Measurements from ENCODE around the gene PRAMEF20. TPM values are rescaled to one million over a fixed set of nuclear protein-coding genes. Genes with fewer than 3 reads are reported as not detected.

The PRAMEF20 gene
- total and polyA plus RNA-seq, 4 donors, result not detected

- H3K9me3 ChIP-seq (ENCODE audit: control insufficient read depth, insufficient read depth, low read length), result no peaks in the 10 kb centered on the region
- WGBS (ENCODE audit: insufficient coverage), result 80% methylated on average over 2 of the region's 6 CpGs
- no peaks in the 10 kb centered on the region for H3K4me1 ChIP-seq (ENCODE audit: control insufficient read depth, insufficient read depth, low read length)
- no peaks in the 10 kb centered on the region for H3K27me3 ChIP-seq (ENCODE audit: control insufficient read depth, insufficient read depth, low read length)
- no peak overlapping the region for H3K27ac ChIP-seq (ENCODE audit: low read depth, low read length)
- no peaks in the 10 kb centered on the region for H3K36me3 ChIP-seq (ENCODE audit: control insufficient read depth, insufficient read depth, low read length)
- no peak overlapping the region for H3K4me3 ChIP-seq (ENCODE audit: low read depth, low read length)
- DNase-seq (ENCODE audit: low read depth in 4 of 6, low spot score in 6 of 6), result peak in 2 of 6 donors; percentile 21 to 49
Observed at GRCh38 chr1:13451399-13451965, 41.2 kb downstream of the PRAMEF20 start.

DNA sequence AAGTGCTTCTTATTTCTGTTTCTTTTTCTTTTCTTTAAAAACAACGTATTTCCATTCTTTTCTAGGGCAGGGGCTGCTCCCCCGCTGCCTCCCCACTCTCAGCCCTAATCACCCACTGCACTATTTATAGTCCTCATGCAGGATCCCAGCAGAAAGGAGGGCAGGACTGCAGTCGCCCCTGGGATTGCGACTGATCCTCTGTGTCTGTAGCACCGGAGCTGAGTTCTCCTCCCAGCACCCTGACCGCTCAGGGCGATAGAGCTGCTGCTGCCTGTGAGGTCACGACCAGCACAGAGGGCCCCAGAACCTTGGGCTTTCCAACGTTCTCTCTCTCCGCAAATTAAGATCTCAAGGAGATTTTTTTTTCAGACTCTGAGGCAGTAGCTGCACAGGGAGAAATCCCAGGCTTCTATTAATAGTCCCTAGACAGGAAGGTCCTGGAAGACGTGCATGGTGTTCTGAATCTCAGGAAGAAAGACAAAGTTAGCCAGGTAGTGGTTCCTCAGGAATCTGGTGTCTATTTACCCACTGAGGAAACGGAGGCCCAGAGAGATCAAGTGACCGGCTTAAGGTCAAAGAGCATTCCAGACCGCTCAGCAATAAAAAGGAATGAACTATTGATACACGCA, 46.8 kb downstream of the PRAMEF20 start:
- Histone ChIP-seq H3K9me3 (ENCODE audit: control insufficient read depth, insufficient read depth, low read length) (no peaks in the 10 kb centered on the region), H3K36me3 (ENCODE audit: control insufficient read depth, insufficient read depth, low read length) (no peaks in the 10 kb centered on the region), H3K4me3 (ENCODE audit: low read depth, low read length) (no peak overlapping the region), H3K4me1 (ENCODE audit: control insufficient read depth, insufficient read depth, low read length) (no peaks in the 10 kb centered on the region), H3K27ac (ENCODE audit: low read depth, low read length) (no peak overlapping the region), H3K27me3 (ENCODE audit: control insufficient read depth, insufficient read depth, low read length) (no peaks in the 10 kb centered on the region)
- 71% methylated on average over 13 of the region's 15 CpGs for whole genome bisulfite sequencing (ENCODE audit: insufficient coverage)
- DNase-seq (ENCODE audit: low read depth in 4 of 6, low spot score in 6 of 6), result no peak

- DNase-seq (ENCODE audit: low read depth in 4 of 6, low spot score in 6 of 6), result no peak
- no peak overlapping the region for H3K4me3 ChIP-seq (ENCODE audit: low read depth, low read length)
- H3K9me3 ChIP-seq (ENCODE audit: control insufficient read depth, insufficient read depth, low read length), result no peaks in the 10 kb centered on the region
- H3K27ac ChIP-seq (ENCODE audit: low read depth, low read length), result no peak overlapping the region
- H3K27me3 ChIP-seq (ENCODE audit: control insufficient read depth, insufficient read depth, low read length), result no peaks in the 10 kb centered on the region
- 100% methylated on average over 1 of the region's 2 CpGs for WGBS (ENCODE audit: insufficient coverage)
- peaks cover 4% of the 10 kb centered on the region for H3K4me1 ChIP-seq (ENCODE audit: control insufficient read depth, insufficient read depth, low read length)
- H3K36me3 ChIP-seq (ENCODE audit: control insufficient read depth, insufficient read depth, low read length), result no peaks in the 10 kb centered on the region
Observed at GRCh38 chr1:13461977-13462376, 51.7 kb downstream of the PRAMEF20 start.

- 75% methylated on average over 5 of the region's 7 CpGs for WGBS (ENCODE audit: insufficient coverage)
- no peak overlapping the region for H3K4me3 ChIP-seq (ENCODE audit: low read depth, low read length)
- DNase-seq (ENCODE audit: low read depth in 4 of 6, low spot score in 6 of 6), result no peak
- no peaks in the 10 kb centered on the region for H3K9me3 ChIP-seq (ENCODE audit: control insufficient read depth, insufficient read depth, low read length)
- peaks cover 4% of the 10 kb centered on the region for H3K4me1 ChIP-seq (ENCODE audit: control insufficient read depth, insufficient read depth, low read length)
- no peak overlapping the region for H3K27ac ChIP-seq (ENCODE audit: low read depth, low read length)
- H3K36me3 ChIP-seq (ENCODE audit: control insufficient read depth, insufficient read depth, low read length), result no peaks in the 10 kb centered on the region
- no peaks in the 10 kb centered on the region for H3K27me3 ChIP-seq (ENCODE audit: control insufficient read depth, insufficient read depth, low read length)
Observed at GRCh38 chr1:13462682-13463081, 52.4 kb downstream of the PRAMEF20 start.

- H3K27ac ChIP-seq (ENCODE audit: low read depth, low read length), result no peak overlapping the region
- H3K9me3 ChIP-seq (ENCODE audit: control insufficient read depth, insufficient read depth, low read length), result no peaks in the 10 kb centered on the region
- peaks cover 10% of the 10 kb centered on the region for H3K4me1 ChIP-seq (ENCODE audit: control insufficient read depth, insufficient read depth, low read length)
- no peaks in the 10 kb centered on the region for H3K36me3 ChIP-seq (ENCODE audit: control insufficient read depth, insufficient read depth, low read length)
- DNase-seq (ENCODE audit: low read depth in 4 of 6, low spot score in 6 of 6), result no peak
- no peak overlapping the region for H3K4me3 ChIP-seq (ENCODE audit: low read depth, low read length)
- H3K27me3 ChIP-seq (ENCODE audit: control insufficient read depth, insufficient read depth, low read length), result no peaks in the 10 kb centered on the region
- 83% methylated on average over 1 of the region's 1 CpG for WGBS (ENCODE audit: insufficient coverage)
Observed at GRCh38 chr1:13465515-13465914, 55.3 kb downstream of the PRAMEF20 start.

DNA sequence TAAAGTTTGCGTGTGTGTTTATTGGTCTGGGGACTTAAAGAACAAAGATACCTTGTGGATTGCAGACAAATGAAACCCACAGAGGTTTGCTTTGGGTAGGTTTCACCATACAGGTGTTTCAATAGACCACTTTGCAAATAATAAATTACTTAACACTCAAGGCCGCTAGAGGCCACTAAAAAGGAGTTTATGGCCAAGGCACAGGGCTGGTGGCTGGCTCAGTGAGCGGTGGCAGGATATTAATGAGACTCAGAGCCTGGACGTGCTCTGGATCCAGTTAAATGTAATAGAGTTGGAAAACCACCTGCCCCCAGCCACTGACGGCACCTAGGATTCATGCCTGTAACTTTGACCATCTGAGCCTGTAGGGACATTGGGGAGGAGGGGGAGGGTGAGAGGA, 59.1 kb downstream of the PRAMEF20 start:
- Histone ChIP-seq H3K4me1 (ENCODE audit: control insufficient read depth, insufficient read depth, low read length) (peaks cover 6% of the 10 kb centered on the region), H3K9me3 (ENCODE audit: control insufficient read depth, insufficient read depth, low read length) (no peaks in the 10 kb centered on the region), H3K27me3 (ENCODE audit: control insufficient read depth, insufficient read depth, low read length) (no peaks in the 10 kb centered on the region), H3K4me3 (ENCODE audit: low read depth, low read length) (no peak overlapping the region), H3K27ac (ENCODE audit: low read depth, low read length) (no peak overlapping the region), H3K36me3 (ENCODE audit: control insufficient read depth, insufficient read depth, low read length) (no peaks in the 10 kb centered on the region)
- 0% methylated on average over 1 of the region's 5 CpGs for WGBS (ENCODE audit: insufficient coverage)
- DNase-seq (ENCODE audit: low read depth in 4 of 6, low spot score in 6 of 6), result peak in 4 of 6 donors; percentile 6 to 85 (median 24)

Other genes with a start within 250 kb of the PRAMEF20 start
- not detected for gene HNRNPCL4, start 244.8 kb upstream of the PRAMEF20 start, total RNA-seq
- under 1 TPM; 0.30 to 0.36 TPM for gene HNRNPCL4, start 244.8 kb upstream of the PRAMEF20 start, polyA plus RNA-seq (ENCODE audit: insufficient read length in 2 of 2)
- gene PRAMEF9, start 238.6 kb upstream of the PRAMEF20 start, total RNA-seq, result not detected
- gene PRAMEF9, start 238.6 kb upstream of the PRAMEF20 start, polyA plus RNA-seq (ENCODE audit: insufficient read length in 2 of 2), result not detected
- not detected for gene PRAMEF13, start 209.0 kb upstream of the PRAMEF20 start, total RNA-seq
- not detected for gene PRAMEF13, start 209.0 kb upstream of the PRAMEF20 start, polyA plus RNA-seq (ENCODE audit: insufficient read length in 2 of 2)
- not detected for gene PRAMEF18, start 184.3 kb upstream of the PRAMEF20 start, total RNA-seq
- under 1 TPM in 1 of 2 donors, not detected in 1; 0.08 TPM for gene PRAMEF18, start 184.3 kb upstream of the PRAMEF20 start, polyA plus RNA-seq (ENCODE audit: insufficient read length in 2 of 2)
- not detected for gene PRAMEF5, start 156.3 kb upstream of the PRAMEF20 start, total RNA-seq
- gene PRAMEF5, start 156.3 kb upstream of the PRAMEF20 start, polyA plus RNA-seq (ENCODE audit: insufficient read length in 2 of 2), result not detected
- gene PRAMEF8, start 125.3 kb upstream of the PRAMEF20 start, total RNA-seq, result not detected
- not detected for gene PRAMEF8, start 125.3 kb upstream of the PRAMEF20 start, polyA plus RNA-seq (ENCODE audit: insufficient read length in 2 of 2)
- not detected for gene PRAMEF33, start 106.9 kb upstream of the PRAMEF20 start, total RNA-seq
- not detected for gene PRAMEF33, start 106.9 kb upstream of the PRAMEF20 start, polyA plus RNA-seq (ENCODE audit: insufficient read length in 2 of 2)
- gene PRAMEF15, start 94.9 kb upstream of the PRAMEF20 start, total RNA-seq, result not detected
- not detected for gene PRAMEF15, start 94.9 kb upstream of the PRAMEF20 start, polyA plus RNA-seq (ENCODE audit: insufficient read length in 2 of 2)
- not detected for gene PRAMEF14, start 63.3 kb upstream of the PRAMEF20 start, total RNA-seq
- not detected for gene PRAMEF14, start 63.3 kb upstream of the PRAMEF20 start, polyA plus RNA-seq (ENCODE audit: insufficient read length in 2 of 2)
- gene PRAMEF19, start 38.5 kb upstream of the PRAMEF20 start, total RNA-seq, result not detected
- gene PRAMEF19, start 38.5 kb upstream of the PRAMEF20 start, polyA plus RNA-seq (ENCODE audit: insufficient read length in 2 of 2), result not detected
- gene PRAMEF17, start 20.8 kb upstream of the PRAMEF20 start, total RNA-seq, result not detected
- gene PRAMEF17, start 20.8 kb upstream of the PRAMEF20 start, polyA plus RNA-seq (ENCODE audit: insufficient read length in 2 of 2), result not detected
- gene LRRC38, start 103.6 kb downstream of the PRAMEF20 start, total RNA-seq, result 1 to 10 TPM in 1 of 2 donors, under 1 TPM in 1; 0.55 to 1.7 TPM
- 1 to 10 TPM; 3.8 to 4.8 TPM for gene LRRC38, start 103.6 kb downstream of the PRAMEF20 start, polyA plus RNA-seq (ENCODE audit: insufficient read length in 2 of 2)
- 10 to 100 TPM; 13.3 to 28.9 TPM for gene PDPN, start 173.4 kb downstream of the PRAMEF20 start, total RNA-seq
- gene PDPN, start 173.4 kb downstream of the PRAMEF20 start, polyA plus RNA-seq (ENCODE audit: insufficient read length in 2 of 2), result 10 to 100 TPM; 35.8 to 46.9 TPM